ENCODE measurements around the gene ANKRD17. TPM values are rescaled to one million over a fixed set of nuclear protein-coding genes. Genes with fewer than 3 reads are reported as not detected.
"Not testable (repeated sequence)": the region's sequence is repeated elsewhere in the genome, so short reads cannot be mapped to it uniquely, and the experiment has no call there.

Gene ANKRD17, protein sequence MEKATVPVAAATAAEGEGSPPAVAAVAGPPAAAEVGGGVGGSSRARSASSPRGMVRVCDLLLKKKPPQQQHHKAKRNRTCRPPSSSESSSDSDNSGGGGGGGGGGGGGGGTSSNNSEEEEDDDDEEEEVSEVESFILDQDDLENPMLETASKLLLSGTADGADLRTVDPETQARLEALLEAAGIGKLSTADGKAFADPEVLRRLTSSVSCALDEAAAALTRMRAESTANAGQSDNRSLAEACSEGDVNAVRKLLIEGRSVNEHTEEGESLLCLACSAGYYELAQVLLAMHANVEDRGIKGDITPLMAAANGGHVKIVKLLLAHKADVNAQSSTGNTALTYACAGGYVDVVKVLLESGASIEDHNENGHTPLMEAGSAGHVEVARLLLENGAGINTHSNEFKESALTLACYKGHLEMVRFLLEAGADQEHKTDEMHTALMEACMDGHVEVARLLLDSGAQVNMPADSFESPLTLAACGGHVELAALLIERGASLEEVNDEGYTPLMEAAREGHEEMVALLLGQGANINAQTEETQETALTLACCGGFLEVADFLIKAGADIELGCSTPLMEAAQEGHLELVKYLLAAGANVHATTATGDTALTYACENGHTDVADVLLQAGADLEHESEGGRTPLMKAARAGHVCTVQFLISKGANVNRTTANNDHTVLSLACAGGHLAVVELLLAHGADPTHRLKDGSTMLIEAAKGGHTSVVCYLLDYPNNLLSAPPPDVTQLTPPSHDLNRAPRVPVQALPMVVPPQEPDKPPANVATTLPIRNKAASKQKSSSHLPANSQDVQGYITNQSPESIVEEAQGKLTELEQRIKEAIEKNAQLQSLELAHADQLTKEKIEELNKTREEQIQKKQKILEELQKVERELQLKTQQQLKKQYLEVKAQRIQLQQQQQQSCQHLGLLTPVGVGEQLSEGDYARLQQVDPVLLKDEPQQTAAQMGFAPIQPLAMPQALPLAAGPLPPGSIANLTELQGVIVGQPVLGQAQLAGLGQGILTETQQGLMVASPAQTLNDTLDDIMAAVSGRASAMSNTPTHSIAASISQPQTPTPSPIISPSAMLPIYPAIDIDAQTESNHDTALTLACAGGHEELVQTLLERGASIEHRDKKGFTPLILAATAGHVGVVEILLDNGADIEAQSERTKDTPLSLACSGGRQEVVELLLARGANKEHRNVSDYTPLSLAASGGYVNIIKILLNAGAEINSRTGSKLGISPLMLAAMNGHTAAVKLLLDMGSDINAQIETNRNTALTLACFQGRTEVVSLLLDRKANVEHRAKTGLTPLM (N-terminal part only)
- total RNA-seq = 36.2 and 42.7 TPM in 2 replicates

DNA sequence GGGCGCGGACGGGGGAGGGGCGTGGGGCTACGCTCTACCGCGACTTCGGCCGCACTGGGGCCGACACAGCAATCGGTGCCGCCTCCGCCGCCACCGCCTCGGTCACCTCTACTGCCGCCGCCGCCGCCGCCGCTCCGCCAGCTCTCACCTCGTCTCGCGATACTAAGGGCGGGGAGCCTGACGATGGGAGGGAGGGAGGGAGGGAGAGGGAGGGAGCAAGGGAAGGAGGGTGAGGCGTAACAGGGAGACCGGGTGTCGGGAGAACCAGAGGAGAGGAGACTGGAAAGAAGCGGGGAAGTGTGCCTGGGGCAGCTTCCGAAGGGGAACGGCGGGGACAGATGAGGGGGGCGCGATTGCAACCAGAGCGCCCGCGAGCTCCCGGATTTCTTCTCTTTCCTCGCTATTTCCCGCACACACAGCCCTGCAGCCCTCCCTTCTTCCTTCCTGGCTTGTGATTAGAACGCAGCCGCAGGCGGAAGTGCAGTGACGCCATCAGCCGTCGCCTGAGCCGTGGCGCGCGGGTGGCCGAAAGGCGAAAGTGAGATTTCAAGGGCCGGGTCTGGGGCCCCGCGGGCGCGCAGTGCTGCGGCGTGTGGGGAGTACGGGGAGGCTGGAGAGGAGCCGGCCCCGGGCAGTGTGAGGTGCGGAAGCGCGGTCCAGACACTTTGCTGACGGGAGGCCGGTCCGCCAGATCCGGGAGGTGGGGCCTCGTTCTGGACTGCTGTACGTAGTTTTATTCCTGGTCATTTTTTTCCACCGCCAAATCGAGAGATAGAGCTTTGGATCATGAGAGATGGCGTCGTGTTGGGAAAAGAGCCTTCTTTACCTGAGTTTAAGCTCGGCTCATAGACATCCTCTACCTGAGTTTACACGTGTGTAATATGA lies at the start of gene ANKRD17:
Gene ANKRD17 (minus strand): TSS at position 113 of the 885 bp plus-strand sequence. CDS start 130 bp downstream, outside the sequence.
- peak; percentile 95 to 98 for DNase-seq (ENCODE audit: low read depth in 2 of 2)

DNA sequence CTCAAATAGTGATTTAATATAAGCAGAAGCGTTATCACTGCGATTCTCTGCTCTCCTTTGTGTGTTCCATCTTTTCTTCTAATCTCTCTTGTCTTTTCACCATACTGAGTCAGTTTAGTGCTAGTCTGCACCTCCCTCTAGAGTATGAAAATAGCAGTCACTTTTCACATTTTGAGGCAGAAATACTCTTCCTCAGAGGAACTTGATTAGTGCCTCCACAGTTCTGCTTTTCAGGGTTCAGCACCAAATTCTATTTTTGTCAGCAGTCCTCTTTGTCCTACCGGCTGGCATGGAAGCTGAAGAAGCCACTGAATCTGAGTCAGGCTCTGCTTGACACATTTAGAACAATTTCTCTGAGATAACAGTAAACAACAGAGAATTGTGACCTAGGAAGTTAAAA lies 49.7 kb upstream of the ANKRD17 start:
- peak; percentile 9 to 13 for DNase-seq (ENCODE audit: low read depth in 2 of 2)

DNA sequence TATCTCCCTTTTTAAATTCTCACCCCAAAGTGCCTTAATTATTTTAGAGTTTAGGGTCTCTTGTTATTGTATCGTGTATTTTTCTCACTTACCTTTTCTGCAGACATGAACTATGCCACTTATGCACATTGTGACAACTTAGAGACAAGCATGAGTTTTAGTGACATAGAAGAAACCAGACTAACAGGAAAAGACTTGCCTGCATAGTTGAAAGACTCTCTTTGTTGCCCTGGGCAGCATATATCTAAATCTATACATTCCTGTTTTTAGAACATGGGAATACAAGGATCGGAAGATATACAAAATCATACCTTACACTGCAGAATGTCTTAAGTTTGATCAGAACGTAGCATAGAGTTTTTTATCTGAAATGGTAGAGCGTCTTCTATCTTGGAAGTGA lies 45.1 kb upstream of the ANKRD17 start:
- DNase-seq (ENCODE audit: low read depth in 2 of 2) = no peak

DNA sequence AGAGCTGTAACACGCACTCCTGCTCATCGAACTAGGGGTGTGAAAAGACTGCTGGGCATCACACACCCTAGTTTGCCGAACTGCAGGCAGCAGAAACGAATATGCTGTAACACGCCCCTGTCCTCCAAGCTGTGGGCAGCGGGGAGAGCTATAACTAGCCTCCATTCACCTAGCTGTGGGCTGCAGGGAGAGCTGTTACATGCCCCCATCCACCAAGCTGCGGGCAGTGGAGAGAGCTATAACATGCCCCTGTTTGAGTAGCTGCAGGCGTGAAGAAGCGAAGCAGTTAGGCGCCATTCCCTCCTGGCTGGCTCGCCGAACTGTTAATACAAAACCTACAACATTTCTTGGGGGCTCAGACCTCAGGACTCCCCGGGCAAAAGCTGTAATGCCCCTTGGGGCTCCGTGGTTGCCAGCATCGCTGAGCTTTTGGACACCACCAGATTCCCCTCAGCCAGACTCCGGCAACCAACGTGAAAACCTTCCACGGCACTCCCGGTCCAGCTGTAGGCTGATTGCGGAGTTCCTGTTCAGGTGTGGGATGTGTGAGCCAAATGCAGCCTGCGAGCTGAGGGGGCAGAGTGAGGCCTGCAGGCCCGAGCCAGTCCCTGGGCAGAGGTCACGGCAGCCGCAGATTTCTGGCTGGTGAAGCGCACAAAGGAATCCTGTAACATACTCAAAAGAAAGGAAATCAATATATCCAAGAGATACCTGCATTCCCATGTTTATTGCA lies 41.1 kb upstream of the ANKRD17 start:
- no peak for DNase-seq (ENCODE audit: low read depth in 2 of 2)

DNA sequence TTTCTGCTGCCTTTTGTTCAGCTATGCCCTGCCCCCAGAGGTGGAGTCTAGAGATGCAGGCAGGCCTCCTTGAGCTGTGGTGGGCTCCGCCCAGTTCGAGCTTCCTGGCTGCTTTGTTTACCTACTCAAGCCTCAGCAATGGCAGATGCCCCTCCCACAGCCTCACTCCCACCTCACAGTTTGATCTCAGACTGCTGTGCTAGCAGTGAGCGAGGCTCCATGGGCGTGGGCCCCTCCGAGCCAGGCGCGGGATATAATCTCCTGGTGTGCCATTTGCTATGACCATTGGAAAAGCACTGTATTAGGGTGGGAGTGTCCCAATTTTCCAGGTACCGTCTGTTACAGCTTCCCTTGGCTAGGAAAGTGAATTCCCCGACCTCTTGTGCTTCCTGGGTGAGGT lies 34.1 kb upstream of the ANKRD17 start:
- not testable (repeated sequence) for DNase-seq (ENCODE audit: low read depth in 2 of 2)

DNA sequence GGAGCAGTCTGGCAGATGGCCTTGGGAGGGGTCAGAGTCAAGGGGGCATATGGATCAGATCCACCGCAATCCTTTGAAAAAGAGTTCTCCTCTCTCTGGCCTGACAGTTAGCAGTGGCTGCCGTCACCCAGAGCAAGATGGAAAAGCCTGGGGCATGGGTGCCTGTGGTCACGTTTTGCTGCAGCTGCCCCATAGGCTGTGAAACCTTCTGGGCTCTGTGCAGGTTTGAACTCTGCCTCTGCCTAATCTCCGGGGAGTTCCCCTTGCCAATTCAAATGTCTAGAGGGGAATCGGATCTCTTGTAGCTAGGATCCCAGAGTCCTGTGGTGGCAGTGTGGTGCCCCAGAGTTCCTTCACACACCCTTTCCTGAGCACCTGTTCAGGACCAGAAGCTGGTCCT lies 23.4 kb upstream of the ANKRD17 start:
- DNase-seq (ENCODE audit: low read depth in 2 of 2) = no peak

DNA sequence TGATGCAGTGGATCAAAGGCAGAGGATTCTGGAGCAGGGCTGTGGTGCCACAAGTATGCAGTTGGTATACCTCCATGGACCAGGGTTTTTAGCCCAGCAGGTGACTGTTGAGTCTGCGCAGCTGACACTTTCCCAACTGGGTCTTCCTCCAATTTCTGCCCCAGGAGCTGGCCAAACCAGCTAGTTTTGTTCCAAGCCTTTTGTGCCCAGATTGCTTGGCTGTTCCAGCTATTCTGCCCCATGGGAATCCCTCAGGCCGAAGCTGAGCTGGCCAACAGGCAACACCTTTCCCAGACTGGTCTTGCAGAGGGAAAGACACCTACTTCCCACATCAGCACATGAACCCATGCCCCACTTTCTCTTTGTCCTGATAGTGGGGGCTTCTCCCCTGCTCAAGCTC lies 22.8 kb upstream of the ANKRD17 start:
- DNase-seq (ENCODE audit: low read depth in 2 of 2) = no peak

DNA sequence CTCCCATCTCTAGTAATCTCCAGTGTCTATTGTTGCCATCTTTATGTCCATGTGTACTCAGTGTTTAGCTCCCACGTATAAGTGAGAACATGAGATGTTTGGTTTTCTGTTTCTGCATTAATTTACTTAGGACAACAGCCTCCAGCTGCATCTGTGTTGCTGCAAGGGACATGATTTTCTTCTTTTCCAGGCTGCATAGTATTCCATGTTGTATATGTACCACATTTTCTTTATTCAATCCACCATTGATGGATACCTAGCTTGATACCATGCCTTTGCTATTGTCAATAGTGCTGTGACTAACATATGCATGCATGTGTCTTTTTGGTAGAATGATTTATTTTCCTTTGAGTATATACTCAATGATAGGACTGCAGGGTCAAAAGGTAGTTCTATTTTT lies 18.6 kb upstream of the ANKRD17 start:
- no peak for DNase-seq (ENCODE audit: low read depth in 2 of 2)

DNA sequence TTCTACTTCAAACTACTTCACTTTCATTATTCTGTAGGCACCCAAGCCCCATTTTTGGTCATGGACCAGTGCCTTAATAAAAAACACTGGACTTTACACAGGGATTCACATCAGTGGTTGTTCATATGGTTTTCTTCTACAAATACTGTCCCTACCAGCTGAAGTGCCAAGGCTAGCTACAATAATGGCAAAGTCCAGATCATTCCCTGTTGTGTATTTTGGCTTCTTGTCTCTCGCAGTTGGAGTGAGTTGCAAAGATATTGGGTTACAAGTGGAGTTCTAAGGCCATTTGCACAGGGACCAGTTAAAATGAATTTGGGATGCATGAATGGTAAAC lies 16.7 kb upstream of the ANKRD17 start:
- no peak for DNase-seq (ENCODE audit: low read depth in 2 of 2)

DNA sequence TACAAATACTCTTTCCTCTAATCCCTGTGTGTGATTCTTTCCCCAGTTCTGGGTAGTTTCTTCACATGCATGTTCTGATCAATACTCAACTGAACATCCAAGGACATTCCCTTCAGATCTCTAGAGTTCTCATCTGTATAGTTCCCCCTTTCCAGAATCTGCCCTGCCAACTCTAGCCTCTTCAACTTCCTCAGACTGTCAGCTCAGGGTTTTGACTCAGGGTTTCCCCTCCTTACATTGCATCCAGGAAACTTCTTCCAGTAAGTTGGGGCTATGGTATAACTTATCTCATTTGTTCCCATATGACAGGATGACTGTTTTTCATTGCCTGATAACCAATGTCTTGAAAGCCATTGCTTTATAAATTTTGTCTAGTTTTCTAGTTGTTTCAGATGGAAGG lies 14.2 kb upstream of the ANKRD17 start:
- DNase-seq (ENCODE audit: low read depth in 2 of 2) = no peak

DNA sequence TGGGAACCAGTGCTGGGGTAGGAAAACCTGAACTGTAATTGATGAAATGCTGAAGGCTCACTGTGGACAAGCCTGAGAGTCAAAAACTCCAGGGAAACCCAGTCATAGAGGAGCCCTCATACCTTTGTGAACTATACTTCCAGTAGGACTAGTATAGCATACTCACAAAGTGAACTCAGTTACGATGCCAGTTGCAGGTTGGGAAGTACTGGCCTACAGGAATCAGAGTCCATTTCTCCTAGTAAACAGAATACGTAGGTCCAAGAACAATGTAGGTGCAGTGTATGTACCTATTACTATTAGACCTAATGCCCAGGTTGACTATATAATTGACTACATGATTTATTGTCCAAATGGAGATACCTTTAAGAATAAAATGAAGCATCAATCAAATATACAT lies 8.5 kb upstream of the ANKRD17 start:
- no peak for DNase-seq (ENCODE audit: low read depth in 2 of 2)

DNA sequence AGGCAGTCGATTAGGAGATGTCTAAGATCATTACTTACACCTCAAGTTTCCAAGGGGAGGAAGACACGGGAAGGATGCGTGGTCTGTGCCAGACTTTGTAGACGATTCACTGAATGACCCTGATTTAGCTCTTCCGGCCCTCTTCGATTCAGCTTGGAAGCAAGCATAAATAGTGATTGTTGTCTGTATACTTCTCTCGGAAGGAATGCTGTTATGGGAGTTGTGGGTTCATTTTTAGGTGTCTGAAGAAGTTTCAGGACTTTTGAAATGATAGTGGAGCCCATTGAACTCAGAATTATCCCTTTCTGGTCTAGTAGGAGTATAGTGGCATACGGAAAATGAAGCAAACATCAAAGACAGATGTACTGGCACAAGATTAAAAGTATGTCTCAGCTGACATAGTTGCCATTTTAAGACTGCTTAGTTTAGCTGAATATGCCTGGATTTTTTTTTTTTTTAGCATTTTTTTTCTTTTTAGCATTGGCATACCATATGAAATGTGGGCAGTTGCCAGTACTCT lies 1.0 kb upstream of the ANKRD17 start:
- peak in 1 of 2 donors; percentile 63 for DNase-seq (ENCODE audit: low read depth in 2 of 2)

DNA sequence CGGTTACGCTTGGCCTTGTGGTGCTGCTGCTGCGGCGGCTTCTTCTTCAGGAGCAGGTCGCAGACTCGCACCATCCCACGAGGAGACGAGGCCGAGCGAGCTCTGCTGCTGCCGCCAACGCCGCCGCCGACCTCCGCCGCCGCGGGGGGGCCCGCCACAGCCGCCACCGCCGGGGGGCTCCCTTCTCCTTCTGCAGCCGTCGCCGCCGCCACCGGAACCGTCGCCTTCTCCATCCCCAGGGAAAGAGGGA lies 237 bp downstream of the ANKRD17 start:
- DNase-seq (ENCODE audit: low read depth in 2 of 2) = no peak

DNA sequence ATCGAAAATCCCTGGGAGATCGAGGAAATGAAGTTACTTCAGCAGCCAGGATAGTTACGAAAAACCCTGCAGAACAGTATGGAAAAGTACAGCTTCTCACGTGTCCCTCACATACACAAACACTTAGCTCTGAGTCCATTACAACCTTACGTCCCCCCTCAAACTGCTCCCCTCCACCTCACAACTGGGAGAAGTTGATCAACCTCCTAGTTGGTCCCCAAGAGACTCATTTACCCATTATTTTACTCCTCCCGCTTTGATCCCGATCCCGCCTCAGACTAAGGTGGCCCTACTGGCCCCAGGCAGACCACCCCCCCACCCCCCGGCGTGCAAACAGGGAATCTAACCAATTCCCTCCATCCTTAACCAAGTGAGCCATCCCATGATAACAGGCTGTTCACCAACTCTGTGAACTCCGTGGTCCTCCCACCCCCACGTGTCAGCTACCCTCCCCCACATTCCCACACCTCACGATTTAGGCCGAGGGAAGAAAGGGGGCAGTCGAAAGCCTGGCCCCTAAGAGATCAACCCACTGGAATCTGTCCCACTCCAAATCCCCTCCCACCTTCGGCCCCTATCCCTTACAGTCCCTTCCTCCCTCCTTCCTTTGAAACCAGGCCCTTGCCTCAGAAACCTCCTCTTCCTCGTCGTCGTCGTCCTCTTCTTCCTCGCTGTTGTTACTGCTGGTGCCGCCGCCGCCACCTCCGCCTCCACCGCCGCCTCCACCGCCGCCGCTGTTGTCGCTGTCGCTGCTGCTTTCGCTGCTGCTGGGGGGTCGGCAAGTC lies 755 bp downstream of the ANKRD17 start:
- DNase-seq (ENCODE audit: low read depth in 2 of 2) = peak; percentile 41 to 67

DNA sequence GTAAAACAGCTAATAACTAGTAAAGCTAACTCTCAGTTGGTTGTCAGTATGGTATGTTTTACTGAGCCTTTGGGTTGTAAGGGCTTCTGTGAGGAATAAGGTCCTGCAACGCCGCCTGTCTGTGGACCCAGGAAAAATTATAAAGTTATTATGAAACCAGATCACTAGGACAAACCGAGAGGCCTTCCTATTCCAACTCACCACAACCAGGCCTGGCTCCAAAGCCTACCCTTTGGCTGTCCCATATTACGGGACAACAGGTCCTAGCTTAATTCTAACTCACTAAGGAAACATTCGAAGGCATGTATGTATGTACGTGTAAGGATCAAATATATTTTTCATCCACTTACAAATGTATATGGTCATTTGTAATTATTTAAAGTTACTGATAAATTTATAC lies 1.4 kb downstream of the ANKRD17 start:
- DNase-seq (ENCODE audit: low read depth in 2 of 2) = peak; percentile 86 to 90

DNA sequence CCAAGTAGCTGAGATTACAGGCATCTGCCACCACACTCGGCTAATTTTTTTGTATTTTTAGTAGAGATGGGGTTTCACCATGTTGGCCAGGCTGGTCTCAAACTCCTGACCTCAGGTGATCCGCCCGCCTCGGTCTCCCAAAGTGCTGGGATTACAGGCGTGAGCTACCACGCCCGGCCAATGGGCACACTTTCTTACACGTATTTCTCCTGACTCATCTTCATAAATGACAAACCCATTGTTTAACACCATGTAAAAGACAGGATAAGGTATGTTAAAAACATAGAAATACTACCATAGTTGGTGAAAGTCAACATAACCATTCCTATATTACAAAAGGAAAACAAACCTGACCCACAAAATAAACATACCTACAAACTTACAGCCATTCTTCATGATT lies 2.8 kb downstream of the ANKRD17 start:
- DNase-seq (ENCODE audit: low read depth in 2 of 2) = not testable (repeated sequence)

DNA sequence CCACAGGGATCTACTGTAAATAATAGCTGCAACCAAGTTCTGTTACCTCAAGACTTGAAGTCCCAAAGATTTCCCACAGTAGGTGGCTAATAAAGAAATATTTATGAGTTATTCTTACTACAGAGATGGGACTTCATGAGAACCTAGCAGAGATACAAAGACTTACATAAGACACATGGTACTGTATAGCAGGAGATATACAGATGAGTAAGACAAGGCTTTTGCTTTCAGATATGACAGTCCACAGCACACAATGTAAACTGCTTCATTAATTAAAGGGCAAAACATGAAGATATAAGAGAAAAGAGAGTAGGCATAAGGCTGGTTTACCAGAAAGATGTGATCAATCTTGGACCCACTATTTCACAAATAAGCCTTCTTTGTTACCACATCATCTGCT lies 6.6 kb downstream of the ANKRD17 start:
- no peak for DNase-seq (ENCODE audit: low read depth in 2 of 2)

DNA sequence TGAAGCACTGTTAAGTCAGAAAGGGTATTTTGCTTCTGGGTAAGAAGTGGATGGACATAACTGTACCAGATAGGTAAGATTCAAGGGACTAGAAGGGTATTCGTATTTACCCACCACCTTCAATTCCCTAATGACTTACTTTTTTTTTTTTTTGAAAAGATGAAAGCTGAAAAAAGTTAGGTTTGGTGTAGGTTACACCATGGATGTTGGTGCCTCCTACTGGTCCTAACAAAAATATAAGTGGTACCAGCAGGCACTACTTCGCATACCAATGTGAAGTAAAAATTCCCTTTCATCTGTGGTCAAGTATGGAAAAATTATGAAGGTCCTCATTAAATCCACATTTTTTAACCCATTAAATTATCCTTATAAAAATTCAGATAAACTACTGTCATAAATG lies 7.2 kb downstream of the ANKRD17 start:
- DNase-seq (ENCODE audit: low read depth in 2 of 2) = peak in 1 of 2 donors; percentile 64

DNA sequence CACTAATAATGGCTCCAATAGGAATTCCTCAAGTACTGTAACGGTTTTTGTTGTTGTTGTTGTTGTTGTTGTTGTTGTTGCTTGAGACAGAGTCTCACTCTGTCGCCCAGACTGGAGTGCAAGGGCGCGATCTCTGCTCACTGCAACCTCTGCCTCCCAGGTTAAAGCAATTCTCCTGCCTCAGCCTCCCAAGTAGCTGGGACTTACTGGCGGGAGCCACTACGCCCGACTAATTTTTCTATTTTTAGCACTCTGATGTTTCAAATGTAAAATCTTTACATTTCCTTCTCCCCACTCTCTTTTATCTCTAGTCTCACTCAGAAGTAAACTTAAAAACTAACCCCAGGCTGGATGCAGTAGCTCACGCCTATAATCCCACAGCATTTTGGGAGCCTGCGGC lies 8.0 kb downstream of the ANKRD17 start:
- DNase-seq (ENCODE audit: low read depth in 2 of 2) = no peak
